Measurements from ENCODE around the gene CDK3.
"Not testable (repeated sequence)": the region's sequence is repeated elsewhere in the genome, so short reads cannot be mapped to it uniquely, and the experiment has no call there.

Gene CDK3

GRCh38 chr17:76017481-76018339 lies 17.1 kb downstream of the CDK3 start:
- no peak for DNase-seq

GRCh38 chr17:76018340-76018680 lies 17.7 kb downstream of the CDK3 start:
- DNase-seq: no peak

GRCh38 chr17:76018801-76019200 lies 18.1 kb downstream of the CDK3 start:
- no peak for DNase-seq

GRCh38 chr17:76019833-76020467 lies 19.3 kb downstream of the CDK3 start:
- DNase-seq: no peak

- DNase-seq: no peak
These were observed 21.6 kb downstream of the CDK3 start for GRCh38 chr17:76022285-76022684.

- DNase-seq: no peak
These were observed 22.6 kb downstream of the CDK3 start for GRCh38 chr17:76022973-76023899.

- DNase-seq: no peak
These were observed 23.2 kb downstream of the CDK3 start for GRCh38 chr17:76023900-76024237.

- no peak for DNase-seq
These were observed 23.7 kb downstream of the CDK3 start for GRCh38 chr17:76024353-76024752.

GRCh38 chr17:76025294-76025693 lies 24.6 kb downstream of the CDK3 start:
- DNase-seq: no peak

- no peak for DNase-seq
These were observed 26.1 kb downstream of the CDK3 start for GRCh38 chr17:76026714-76027158.

GRCh38 chr17:76027159-76027839 lies 26.6 kb downstream of the CDK3 start, which contains the start of gene EVPL:
Gene EVPL (minus strand): TSS chr17:76027306. CDS start chr17:76027198, 108 bp downstream.
- no peak for DNase-seq

GRCh38 chr17:76032073-76032779 lies 31.6 kb downstream of the CDK3 start:
- DNase-seq: no peak

- no peak for DNase-seq
These were observed 32.1 kb downstream of the CDK3 start for GRCh38 chr17:76032780-76033108.

GRCh38 chr17:76033139-76033538 lies 32.5 kb downstream of the CDK3 start:
- no peak for DNase-seq

- DNase-seq: no peak
These were observed 34.0 kb downstream of the CDK3 start for GRCh38 chr17:76034428-76035350.

- DNase-seq: no peak
These were observed 36.0 kb downstream of the CDK3 start for GRCh38 chr17:76036497-76037261.

GRCh38 chr17:76038050-76038449 lies 37.4 kb downstream of the CDK3 start:
- no peak for DNase-seq

- DNase-seq: no peak
These were observed 38.5 kb downstream of the CDK3 start for GRCh38 chr17:76039121-76039520.

GRCh38 chr17:76040376-76040775 lies 39.7 kb downstream of the CDK3 start:
- DNase-seq: no peak

GRCh38 chr17:76042868-76043267 lies 42.2 kb downstream of the CDK3 start:
- DNase-seq: not testable (repeated sequence)

All from CD4-positive, alpha-beta T cell treated with Interleukin-1 beta for 1 hour (primary cell).